K562 (cell line): Measurements from ENCODE around the gene DNAJB2. TPM values are rescaled to one million over a fixed set of nuclear protein-coding genes. Genes with fewer than 3 reads are reported as not detected.

ENCODE experiments used
- ATAC-seq: fragments of 200-7000 bp; cut with Tn5 transposase; 3 replicates; pipeline ENCODE4 v1.9.1; 2020; ENCODE audit warnings: moderate library complexity
- BruUV-seq: library from RNA; stranded (reverse); fragments of 400-500 nt; replicated peaks from 2 replicates; lab custom pipeline; 2021; lab: Mats Ljungman, UMichigan
- CTCF ChIA-PET: fragments of 300-600 bp; formaldehyde crosslinking; extraction: SDS; loops from one replicate; lab custom pipeline; 2021; ENCODE audit warnings: low intra/inter-chr PET ratio; lab: Yijun Ruan, JAX
- POLR2A ChIA-PET: fragments of 300-600, 350-650 bp; sonication (Branson Sonifier 250); formaldehyde crosslinking; extraction: SDS; loops from one replicate; lab custom pipeline; 2021; ENCODE audit warnings: antibody characterized with exemption, inconsistent platforms; lab: Yijun Ruan, JAX
- DNase-seq, 4 experiments: peaks; one replicate each; pipeline versions ENCODE4 v3.0.0 to v3.0.0-alpha.2; 2011 to 2018; ENCODE audit warnings: low spot score in 3 of 4, mixed read lengths in 3 of 4; ENCODE audit errors: extremely low read depth in 1 of 4
- FAIRE-seq: peaks from 2 replicates; lab custom pipeline; 2011; peaks lifted over from hg19 to GRCh38; lab: Jason Lieb, UNC
- H2AFZ ChIP-seq: 2 replicates; pipeline ENCODE4 v1.6.0; 2011; ENCODE audit warnings: low read depth, low read length, control low read depth, inconsistent platforms
- H3K27ac ChIP-seq: fragments of 200-600 bp; 3 replicates; pipeline ENCODE4 v1.8.0; 2011; ENCODE audit warnings: low read depth, mild to moderate bottlenecking, control low read depth, inconsistent platforms, low read length, moderate library complexity, mixed read lengths; ENCODE audit errors: extremely low read depth
- H3K27me3 ChIP-seq, 2 experiments: fragments of 300-600 bp in 1 of 2; 2 replicates in 1 of 2; 3 replicates in 1 of 2; pipeline versions ENCODE4 v1.6.0 to v1.8.0; 2011; ENCODE audit warnings: inconsistent platforms in 2 of 2, low read length in 2 of 2, mild to moderate bottlenecking in 1 of 2, mixed read lengths in 1 of 2, moderate library complexity in 1 of 2; ENCODE audit not compliant: control insufficient read depth in 2 of 2, insufficient read depth in 2 of 2
- H3K36me3 ChIP-seq: fragments of 300-600 bp; 3 replicates; pipeline ENCODE4 v1.8.0; 2011; ENCODE audit warnings: mild to moderate bottlenecking, low read length, inconsistent platforms; ENCODE audit not compliant: control insufficient read depth, insufficient read depth
- H3K4me1 ChIP-seq, 2 experiments: fragments of 200-600 bp in 1 of 2; replicated peaks in 1 of 2; 2 replicates in 1 of 2; 3 replicates in 1 of 2; pipeline versions ENCODE4 v1.5.1 to v1.8.0; 2011; ENCODE audit warnings: inconsistent platforms in 2 of 2, low read length in 2 of 2, mild to moderate bottlenecking in 1 of 2, mixed read lengths in 1 of 2, moderate library complexity in 1 of 2; ENCODE audit not compliant: control insufficient read depth in 2 of 2, insufficient read depth in 2 of 2
- H3K4me2 ChIP-seq: 2 replicates; pipeline ENCODE4 v1.6.1; 2011; ENCODE audit warnings: low read length, control low read depth, inconsistent platforms, mixed read lengths; ENCODE audit not compliant: insufficient read depth
- H3K4me3 ChIP-seq: fragments of 200-600 bp; sonication (generic), shearing (Covaris generic); 2 replicates; pipeline ENCODE4 v1.5.1; 2016; ENCODE audit warnings: control low read depth, inconsistent platforms
- H3K79me2 ChIP-seq: fragments of 200-600 bp; 3 replicates; pipeline ENCODE4 v1.8.0; 2011; ENCODE audit warnings: low read length, inconsistent platforms; ENCODE audit not compliant: control insufficient read depth, insufficient read depth
- H3K9ac ChIP-seq, 2 experiments: 2 replicates each; pipeline versions ENCODE4 v1.6.0 to v1.6.1; 2011; ENCODE audit warnings: low read depth in 2 of 2, low read length in 2 of 2, control low read depth in 1 of 2, inconsistent platforms in 1 of 2, mild to moderate bottlenecking in 1 of 2, mixed read lengths in 1 of 2; ENCODE audit not compliant: insufficient read depth in 1 of 2
- H3K9me1 ChIP-seq: one replicate; pipeline ENCODE4 v1.6.0; 2011; ENCODE audit warnings: inconsistent platforms, mild to moderate bottlenecking, low read length, moderate library complexity; ENCODE audit not compliant: control insufficient read depth, insufficient read depth
- H3K9me3 ChIP-seq: replicated peaks from 2 replicates; pipeline ENCODE4 v1.5.1; 2011; ENCODE audit warnings: low read depth, low read length, inconsistent platforms; ENCODE audit not compliant: control insufficient read depth, insufficient read depth
- H4K20me1 ChIP-seq: replicated peaks from 2 replicates; pipeline ENCODE4 v1.6.1; 2011; ENCODE audit warnings: low read length, inconsistent platforms, mixed read lengths; ENCODE audit not compliant: control insufficient read depth, insufficient read depth
- COPS2 ChIP-seq: fragments of 450-650 bp; conservative IDR thresholded peaks from 2 replicates; pipeline ENCODE4 v1.6.1; 2016; ENCODE audit warnings: mild to moderate bottlenecking, moderate library complexity
- RBFOX2 ChIP-seq: fragments of 200-400 bp; formaldehyde crosslinking; IDR thresholded peaks from 2 replicates; pipeline ENCODE4 v1.6.1; 2017; ENCODE audit warnings: low read depth, mild to moderate bottlenecking, low read length, moderate library complexity
- WGBS: fragments of 100-300 bp; shearing (Covaris generic); methylation state at CpG from one replicate; pipeline ENCODE4 v1.1.6; 2016; ENCODE audit warnings: low coverage, mixed read lengths; ENCODE audit not compliant: insufficient coverage; ENCODE audit errors: missing lambda C conversion rate; 5-methylcytosine and 5-hydroxymethylcytosine counted together
- in situ Hi-C: fragments of 300-500 bp; cut with MboI; formaldehyde crosslinking; loops from 4 replicates; pipeline ENCODE4 v1.15.0; 2018; ENCODE audit warnings: inconsistent platforms, mixed read lengths
- intact Hi-C: fragments of 100-400 bp; cut with micrococcal nuclease; formaldehyde crosslinking; loops from 2 replicates; pipeline ENCODE4 v1.14.2; 2022
- polyA plus RNA-seq, 8 experiments: library from polyadenylated mRNA; depleted of rRNA in 4 of 8; stranded (reverse) in 5 of 8; unstranded in 3 of 8; fragments of >200 nt; fragmentation: Nextera tagmentation in 2 of 8; fragmentation: Illumina TruSeq in 1 of 8; extraction: Ambion mirVana in 2 of 8; extraction: Trizol in 1 of 8; gene quantifications; 2 replicates each; pipeline versions ENCODE4 v1.2.1 to v1.2.3, GENCODE V29; 2011 to 2014; ENCODE audit warnings: inconsistent platforms in 1 of 8, missing spikeins in 1 of 8
- total RNA-seq, 7 experiments: library from RNA; depleted of rRNA in 6 of 7; stranded (reverse); fragments of >200 nt in 6 of 7; fragmentation: Illumina TruSeq in 2 of 7; extraction: Trizol in 2 of 7; gene quantifications; 2 replicates each; pipeline versions ENCODE4 v1.2.1 to v1.2.3, GENCODE V29; 2011 to 2021; ENCODE audit warnings: low replicate concordance in 1 of 7
- TF ChIP-seq, protein P1 (sequence below): fragments of 250-450 bp; sonication (Bioruptor Pico); IDR thresholded peaks from 2 replicates; pipeline ENCODE4 v1.5.1; 2021; ENCODE audit warnings: mild to moderate bottlenecking

The DNAJB2 gene
- total and polyA plus RNA-seq, 9 of the 15 experiments (the other 6 are each of a cell fraction or from before 2014, with no cell fraction given) = 0.08 to 3.0 (median 2.2) TPM; not detected in 1

DNA sequence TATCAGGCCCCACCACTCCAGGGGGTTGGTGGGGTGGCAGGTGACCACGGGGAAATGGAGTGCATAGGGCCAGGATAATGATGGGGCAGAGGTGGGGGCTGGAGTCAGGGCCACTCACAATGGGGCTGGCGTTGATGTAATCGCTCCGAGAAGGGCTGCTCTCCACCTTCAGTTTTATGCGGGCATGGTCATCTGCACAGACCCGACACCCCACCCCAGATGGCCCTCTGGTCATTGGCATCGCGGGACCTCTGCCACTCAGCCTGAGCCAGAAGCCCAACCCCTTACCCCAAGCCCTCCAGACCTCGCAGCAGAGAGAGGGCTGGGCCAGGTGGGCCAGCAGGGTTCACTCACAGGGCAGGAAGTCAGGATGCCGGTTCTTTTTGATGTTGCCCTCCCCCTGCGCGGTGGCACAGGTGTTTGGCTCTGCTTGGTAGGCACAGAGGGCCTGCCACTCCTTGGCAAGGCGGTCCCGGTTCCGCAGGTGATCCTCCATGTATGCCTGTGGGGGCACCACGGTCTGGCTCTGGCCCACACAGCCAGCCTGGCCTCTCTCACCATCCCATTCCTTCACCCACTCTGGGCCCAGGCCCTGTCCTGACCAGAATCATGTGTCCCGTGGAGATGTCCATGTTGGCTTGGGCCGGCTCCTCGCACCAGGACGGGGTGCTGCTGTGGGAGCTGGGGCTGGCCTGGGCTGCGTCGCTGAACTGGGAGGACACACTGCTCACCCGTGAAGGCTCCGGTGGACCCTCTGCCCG, 17.6 kb downstream of the DNAJB2 start:
- Histone ChIP-seq H3K9me3 (no peaks in the 10 kb centered on the region), H3K36me3 (no peaks in the 10 kb centered on the region), H3K27ac (no peak overlapping the region), H3K9me1 (no peaks in the 10 kb centered on the region), H3K27me3 (peaks cover 8 to 25% of the 10 kb centered on the region in 2 experiments), H3K4me3 (no peak overlapping the region), H3K4me1 (peaks cover 22 to 44% of the 10 kb centered on the region in 2 experiments; a peak in 4 of 5 replicates), H2AFZ (no peak overlapping the region), H4K20me1 (no peaks in the 10 kb centered on the region), H3K9ac (peak overlapping the region in 1 of 2 experiments; percentile 79; a peak in 2 of 4 replicates), H3K4me2 (no peak overlapping the region), H3K79me2 (no peaks in the 10 kb centered on the region)
- no peak for DNase-seq
- TF ChIP-seq, protein P1, sequence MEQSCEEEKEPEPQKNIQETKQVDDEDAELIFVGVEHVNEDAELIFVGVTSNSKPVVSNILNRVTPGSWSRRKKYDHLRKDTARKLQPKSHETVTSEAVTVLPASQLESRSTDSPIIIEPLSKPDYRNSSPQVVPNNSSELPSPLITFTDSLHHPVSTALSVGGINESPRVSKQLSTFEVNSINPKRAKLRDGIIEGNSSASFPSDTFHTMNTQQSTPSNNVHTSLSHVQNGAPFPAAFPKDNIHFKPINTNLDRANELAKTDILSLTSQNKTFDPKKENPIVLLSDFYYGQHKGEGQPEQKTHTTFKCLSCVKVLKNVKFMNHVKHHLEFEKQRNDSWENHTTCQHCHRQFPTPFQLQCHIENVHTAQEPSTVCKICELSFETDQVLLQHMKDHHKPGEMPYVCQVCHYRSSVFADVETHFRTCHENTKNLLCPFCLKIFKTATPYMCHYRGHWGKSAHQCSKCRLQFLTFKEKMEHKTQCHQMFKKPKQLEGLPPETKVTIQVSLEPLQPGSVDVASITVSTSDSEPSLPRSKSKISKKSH = no peak
- TF ChIP-seq COPS2 (no peak), RBFOX2 (0 out of 2 replicates have a peak, but pooled peaks have one; percentile 16)
- WGBS = 83% methylated on average over 8 of the region's 25 CpGs
- no peak for ATAC-seq
- CTCF ChIA-PET = interaction anchor here (4.2 kb wide), 1 partner anchor 18 kb away, joined by 28 read pairs; the partner anchor contains the start of gene DNAJB2
- no peak for FAIRE-seq
- no TSS peak for BruUV-seq
- intact Hi-C loops = loop anchor here (5.0 kb wide), 2 partner anchors 55 to 70 kb away; partner anchors contain the start of genes ANKZF1 and ATG9A
- POLR2A ChIA-PET = interaction anchor here (0.6 to 1.4 kb wide), 2 partner anchors 19 to 65 kb away, joined by 3 read pairs; no protein-coding TSS in a partner anchor
- in situ Hi-C loops = no loop called here
